Stimulated activated naive CD4-positive, alpha-beta T cell (primary cell): ENCODE data around the gene SRC.

Experiments
- DNase-seq, 6 experiments: peaks; one replicate each; lab custom pipeline; 2025; lab: John Stamatoyannopoulos, UW

Gene SRC

DNA sequence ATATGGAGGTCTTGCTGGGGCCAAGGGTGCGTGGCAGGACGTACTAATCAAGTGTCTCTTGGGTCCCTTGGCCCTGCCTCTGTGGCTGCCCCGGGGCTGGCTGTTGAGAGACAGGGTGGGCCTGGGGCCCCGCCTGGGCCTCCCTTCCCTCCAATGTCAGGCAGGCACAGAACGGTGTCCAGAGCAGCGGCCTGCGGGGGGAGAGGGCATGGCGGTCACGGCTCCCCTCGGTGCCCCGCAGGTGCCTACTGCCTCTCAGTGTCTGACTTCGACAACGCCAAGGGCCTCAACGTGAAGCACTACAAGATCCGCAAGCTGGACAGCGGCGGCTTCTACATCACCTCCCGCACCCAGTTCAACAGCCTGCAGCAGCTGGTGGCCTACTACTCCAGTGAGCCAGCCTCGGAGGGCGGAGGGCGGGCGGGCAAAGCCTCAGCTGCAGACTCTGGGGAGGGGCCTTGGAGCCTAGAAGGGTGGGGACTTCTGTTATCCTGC is 50.0 kb downstream of the SRC start:
- DNase-seq, result no peak

DNA sequence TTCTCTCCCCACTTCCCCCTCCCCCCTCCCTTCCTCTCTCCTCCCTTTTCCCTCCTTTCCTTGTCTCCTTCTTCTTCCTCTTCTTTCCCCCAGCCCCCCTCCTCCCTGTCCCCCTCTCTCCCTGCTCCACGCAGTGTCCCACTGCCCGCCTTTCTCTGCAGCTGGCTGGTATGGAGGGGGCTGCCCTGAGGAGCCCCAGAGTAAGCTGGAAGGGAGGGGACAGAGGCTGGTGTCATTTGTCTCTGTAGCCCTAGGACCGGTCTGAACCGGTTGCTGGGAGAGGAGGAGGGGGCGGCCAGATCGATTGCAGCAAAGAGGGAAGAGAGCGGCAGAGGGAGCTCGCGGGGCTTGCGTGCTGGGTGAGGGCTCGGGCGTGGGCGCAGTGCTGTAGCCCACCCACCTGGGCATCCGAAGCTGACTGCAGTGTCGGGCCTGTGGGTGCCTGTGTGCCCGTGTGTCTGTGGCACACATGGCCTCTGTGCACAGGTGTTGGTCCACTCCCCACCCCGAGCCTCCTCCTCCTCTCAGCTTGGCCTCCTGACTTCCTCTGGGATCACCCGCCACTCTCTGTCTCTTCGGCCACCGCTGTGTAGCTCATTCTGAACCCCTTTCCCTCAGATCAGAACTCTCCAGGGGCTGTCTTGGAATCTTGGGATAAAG is 50.6 kb downstream of the SRC start:
- no peak for DNase-seq

DNA sequence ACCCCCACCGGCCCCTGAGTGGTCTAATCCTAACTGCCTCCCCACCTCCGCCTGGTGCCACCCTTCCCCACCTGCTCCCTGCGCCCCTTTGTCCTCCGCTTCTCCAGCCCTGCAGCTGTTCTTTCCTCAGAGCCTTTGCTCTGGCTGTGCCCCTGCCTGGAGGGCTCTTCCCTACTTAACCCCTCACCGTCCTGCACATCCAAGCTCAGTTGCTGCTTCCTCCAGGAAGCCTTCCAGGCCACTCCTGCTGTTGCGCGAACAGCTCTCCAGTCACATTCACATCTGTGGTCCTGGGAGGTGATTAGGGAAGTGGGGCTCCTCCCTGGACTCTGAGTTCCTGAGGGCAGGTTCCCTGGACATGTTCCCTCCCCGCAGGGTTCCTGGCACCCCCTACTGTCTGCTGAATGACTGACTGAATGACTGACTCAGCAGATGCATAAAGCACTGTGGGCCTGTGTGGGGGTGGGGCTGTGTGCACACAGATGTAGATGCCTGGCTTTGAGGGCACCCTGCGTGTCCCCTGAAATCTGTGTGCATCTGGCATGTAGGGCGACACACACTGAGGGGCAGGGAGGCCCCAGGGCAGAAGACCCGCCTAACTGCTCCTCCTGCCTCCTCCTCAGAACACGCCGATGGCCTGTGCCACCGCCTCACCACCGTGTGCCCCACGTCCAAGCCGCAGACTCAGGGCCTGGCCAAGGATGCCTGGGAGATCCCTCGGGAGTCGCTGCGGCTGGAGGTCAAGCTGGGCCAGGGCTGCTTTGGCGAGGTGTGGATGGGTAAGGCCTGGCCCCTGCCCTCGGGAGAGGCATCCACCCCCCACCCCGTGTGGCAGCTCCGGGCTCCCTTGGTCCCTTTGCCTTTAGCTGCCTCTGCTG is 51.4 kb downstream of the SRC start:
- DNase-seq, result no peak

DNA sequence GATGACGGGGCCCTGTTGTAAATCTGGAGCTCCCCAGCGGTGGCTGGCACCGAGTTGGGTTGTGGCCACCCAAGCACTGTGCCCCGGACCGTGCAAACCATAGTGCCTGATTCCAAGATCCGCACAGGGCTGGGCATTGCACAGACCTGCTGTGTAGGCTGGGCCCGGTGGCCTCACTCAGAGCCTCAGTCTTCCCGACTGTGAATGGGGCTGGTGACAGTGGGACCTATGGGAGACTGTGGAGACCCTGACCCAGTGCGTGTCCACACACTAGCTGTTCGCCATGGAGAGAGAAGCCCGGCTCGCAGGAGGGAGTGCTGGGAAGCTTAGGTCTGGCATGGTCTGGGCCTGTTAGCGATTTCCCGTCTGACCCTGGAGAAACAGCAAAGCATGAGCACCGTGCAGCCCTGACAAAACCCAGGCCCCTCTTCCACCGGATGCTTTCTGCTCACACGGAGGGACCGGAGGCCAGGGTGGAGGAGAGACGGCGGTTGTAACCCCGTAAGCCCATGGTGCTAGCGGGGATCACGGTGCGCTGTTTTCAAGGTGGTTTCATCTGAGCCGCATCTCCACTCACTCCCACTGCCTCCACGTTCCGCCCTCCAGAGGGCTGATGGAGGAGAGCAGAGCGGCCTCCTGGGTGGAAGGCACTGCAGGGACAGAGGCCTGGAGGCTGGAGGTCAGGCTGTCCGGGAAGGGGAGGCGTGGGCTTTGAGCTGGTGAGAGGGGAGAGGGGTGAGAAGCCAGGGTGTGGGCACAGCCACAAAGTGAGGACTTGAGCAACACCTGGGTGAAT is 52.2 kb downstream of the SRC start:
- DNase-seq, result no peak

DNA sequence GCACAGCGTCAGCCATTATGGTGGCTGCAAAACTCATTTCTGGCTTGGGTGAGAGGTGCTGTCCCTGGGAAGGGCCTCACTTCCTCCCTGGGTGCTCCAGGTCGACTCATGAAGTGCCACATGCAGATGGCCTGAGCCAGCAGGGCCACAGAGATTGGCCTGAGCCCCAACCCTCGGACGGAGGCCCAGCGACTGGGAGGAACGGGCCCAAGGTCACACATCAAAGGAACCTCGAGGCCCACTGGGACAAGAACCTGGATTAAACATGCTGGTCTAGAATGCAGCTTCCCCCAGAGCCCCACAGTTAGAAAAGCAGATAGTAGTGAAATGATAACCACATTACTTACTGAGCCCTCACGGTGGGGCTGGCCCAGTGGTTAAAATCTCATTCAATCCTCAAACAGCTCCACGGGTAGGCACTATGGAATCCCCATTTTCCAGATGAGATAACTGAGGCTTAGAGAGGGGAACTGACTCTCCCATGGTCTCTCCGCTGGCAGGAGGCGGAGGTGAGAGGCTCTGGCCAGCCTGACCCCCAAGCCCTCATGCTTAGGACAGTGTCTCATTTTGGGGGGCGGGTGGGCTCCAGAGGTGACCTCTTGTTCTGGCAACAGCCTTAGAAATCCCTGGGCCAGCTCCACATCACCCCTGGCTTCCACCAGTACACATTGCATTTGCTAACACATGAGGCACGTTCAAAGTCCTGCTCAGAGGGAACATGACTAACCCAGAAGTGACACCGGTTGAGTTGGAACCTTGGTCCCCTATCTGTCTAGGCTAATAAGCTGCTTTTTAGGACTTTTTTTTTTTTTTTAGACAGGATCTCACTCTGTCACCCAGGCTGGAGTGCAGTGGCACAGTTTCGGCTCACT is 53.0 kb downstream of the SRC start:
- DNase-seq, result no peak

DNA sequence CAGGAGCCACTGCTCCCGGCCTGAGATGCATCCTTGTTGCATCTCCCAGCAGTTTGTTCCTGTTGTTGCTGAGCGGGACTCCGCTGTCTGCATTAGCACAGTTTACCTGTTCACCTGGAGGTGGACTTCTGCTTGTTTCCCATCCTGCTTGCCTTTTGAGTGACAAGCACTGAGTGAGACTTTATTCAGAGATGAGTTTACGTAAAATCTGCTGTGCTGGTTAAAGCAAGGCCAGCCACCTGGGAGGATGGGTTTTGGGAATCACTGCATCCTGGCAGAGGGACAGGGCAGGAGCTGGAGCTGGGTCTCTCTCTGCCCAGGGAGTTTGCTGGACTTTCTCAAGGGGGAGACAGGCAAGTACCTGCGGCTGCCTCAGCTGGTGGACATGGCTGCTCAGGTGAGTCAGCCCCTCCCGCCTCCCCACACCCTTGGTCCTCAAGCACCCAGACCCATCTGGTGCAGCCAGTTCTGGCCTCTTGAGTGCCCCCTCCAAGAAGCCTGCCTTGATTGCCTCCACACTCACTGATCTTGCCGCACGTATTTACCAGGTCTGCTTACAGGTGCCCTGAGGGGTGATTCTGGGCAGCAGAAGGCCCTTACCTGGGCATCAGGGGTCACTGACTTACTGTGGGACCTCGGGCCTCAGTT is 55.5 kb downstream of the SRC start:
- no peak for DNase-seq

DNA sequence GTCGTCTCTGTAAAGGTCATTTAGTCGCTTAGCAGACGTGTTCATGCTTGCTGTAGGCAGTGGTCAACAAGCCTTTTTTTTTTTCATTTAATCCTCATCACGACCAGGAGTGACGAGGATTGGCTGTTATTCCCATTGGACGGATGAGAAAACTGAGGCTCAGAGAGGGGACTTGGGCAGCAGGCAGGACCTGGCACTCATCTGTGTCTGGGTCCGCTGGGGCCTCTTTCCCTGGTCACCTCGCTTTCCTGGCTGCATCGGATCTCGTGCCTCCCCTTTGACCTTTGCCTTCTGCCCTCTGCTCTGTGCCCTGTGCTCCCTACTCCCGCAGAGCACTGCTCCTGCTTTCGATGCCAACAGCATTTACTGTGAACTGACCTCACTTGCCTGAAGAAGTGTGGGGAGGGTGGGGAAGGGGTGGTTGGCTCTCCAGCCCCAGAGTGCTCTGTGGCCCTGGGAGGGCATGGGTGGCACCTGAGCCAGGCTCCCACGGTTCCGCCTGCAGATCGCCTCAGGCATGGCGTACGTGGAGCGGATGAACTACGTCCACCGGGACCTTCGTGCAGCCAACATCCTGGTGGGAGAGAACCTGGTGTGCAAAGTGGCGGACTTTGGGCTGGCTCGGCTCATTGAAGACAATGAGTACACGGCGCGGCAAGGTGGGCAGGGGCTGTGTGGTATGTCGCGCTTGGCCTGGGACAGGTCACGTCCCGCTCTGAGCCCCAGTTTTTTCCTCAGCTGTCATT is 56.2 kb downstream of the SRC start:
- no peak for DNase-seq

DNA sequence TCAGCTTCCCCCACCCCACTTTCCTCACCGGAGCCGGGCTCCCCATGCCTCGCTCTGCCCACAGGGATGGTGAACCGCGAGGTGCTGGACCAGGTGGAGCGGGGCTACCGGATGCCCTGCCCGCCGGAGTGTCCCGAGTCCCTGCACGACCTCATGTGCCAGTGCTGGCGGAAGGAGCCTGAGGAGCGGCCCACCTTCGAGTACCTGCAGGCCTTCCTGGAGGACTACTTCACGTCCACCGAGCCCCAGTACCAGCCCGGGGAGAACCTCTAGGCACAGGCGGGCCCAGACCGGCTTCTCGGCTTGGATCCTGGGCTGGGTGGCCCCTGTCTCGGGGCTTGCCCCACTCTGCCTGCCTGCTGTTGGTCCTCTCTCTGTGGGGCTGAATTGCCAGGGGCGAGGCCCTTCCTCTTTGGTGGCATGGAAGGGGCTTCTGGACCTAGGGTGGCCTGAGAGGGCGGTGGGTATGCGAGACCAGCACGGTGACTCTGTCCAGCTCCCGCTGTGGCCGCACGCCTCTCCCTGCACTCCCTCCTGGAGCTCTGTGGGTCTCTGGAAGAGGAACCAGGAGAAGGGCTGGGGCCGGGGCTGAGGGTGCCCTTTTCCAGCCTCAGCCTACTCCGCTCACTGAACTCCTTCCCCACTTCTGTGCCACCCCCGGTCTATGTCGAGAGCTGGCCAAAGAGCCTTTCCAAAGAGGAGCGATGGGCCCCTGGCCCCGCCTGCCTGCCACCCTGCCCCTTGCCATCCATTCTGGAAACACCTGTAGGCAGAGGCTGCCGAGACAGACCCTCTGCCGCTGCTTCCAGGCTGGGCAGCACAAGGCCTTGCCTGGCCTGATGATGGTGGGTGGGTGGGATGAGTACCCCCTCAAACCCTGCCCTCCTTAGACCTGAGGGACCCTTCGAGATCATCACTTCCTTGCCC is 57.4 kb downstream of the SRC start:
- no peak for DNase-seq

DNA sequence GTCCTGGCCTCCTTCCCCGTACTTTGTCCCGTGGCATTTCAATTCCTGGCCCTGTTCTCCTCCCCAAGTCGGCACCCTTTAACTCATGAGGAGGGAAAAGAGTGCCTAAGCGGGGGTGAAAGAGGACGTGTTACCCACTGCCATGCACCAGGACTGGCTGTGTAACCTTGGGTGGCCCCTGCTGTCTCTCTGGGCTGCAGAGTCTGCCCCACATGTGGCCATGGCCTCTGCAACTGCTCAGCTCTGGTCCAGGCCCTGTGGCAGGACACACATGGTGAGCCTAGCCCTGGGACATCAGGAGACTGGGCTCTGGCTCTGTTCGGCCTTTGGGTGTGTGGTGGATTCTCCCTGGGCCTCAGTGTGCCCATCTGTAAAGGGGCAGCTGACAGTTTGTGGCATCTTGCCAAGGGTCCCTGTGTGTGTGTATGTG is 58.5 kb downstream of the SRC start:
- DNase-seq, result no peak

DNA sequence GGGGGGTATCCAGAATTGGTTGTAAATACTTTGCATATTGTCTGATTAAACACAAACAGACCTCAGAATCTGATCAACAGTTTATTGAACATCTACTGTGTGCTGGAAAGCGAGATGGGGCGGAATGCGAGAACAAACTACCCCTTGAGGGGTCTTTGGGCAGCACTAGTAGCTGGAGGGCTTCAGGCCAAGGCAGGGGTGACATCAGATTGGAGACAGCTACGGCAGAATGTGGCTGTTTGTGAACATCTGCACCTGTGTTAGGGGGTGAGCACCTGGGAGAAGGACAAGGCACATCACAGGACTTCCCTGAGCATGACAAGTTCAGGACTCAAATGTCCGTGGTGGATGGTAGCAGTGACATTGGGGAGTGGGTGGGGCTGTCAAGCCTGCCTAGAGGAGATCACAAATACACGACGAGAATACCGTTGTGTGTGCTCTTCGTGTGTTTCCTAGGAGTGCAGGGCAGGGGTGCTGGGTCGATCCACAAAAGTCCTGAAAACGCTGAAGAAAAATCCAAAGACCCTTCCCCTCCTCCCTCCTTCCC is 59.5 kb downstream of the SRC start:
- DNase-seq, result no peak

DNA sequence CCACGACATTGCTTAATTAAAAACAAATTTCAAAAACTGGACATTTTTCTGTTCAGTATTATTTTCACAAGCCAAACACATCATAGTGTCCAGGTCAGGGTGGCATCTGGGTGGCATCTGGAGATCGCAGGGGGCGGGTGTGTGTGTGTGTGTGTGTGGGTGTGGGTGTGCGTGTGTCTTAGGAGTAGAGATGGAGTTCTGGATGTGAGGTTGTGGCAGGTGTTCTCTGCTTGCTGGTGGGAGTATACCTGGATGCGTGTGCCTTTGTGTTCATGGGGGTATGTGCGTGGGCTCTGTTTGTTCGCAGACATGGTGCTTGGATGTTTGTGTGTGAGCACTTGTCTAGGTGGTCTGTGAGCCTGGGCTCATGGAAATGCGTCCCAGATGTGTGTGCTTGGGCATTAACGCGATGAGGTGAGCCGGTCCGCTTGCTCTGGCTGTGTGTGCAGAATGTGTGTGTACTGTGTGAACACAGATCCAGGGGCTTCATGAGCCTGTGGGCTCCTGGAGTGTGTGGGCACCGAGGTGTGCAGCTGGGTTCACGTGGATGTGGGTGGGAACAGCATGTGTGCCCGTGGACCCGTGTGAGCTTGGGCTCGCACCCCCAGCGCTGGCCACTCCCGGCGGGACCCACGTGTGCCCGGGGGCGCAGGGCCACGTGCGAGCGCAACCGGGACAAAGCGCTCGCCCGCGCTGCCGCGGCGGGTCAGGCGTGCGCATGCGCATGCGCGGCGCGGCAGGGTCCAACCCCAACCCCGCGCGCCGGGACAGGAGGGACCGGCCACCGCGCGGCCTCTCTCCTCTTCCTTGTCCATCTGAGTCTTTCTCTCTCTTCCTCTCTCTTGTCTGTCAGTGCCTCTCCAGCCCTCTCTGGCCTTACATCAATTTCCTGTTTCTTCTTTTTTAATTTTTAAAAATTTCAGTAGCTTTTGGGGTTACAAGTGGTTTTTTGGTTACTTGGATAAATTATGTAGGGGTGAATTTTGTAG is 60.4 kb downstream of the SRC start:
- DNase-seq, result peak in 1 of 6 experiments; percentile 11

DNA sequence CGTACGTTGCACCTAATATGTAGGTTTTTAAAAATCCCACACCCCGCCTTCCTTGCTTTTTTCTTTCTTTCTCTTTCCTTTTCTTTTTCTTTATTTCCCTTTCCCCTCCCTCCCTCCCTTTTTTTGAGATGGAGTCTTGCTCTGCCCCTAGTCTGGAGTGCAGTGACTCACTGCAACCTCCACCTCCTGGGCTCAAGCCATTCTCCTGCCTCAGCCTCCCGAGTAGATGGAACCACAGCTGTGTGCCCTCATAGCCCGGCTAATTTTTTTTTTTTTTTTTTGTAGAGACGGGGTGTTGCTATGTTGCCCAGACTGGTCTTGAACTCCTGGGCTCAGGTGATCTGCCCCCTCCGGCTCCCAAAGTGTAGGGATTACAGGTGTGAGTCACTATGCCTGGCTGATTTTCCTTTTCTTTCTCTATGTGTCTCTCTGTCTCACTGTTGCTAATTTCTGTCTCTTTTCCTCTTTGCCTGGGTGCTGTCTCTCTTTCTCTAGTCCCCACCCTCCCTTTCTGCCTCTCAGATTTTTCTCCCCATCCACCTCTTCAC is 61.2 kb downstream of the SRC start:
- no peak for DNase-seq

DNA sequence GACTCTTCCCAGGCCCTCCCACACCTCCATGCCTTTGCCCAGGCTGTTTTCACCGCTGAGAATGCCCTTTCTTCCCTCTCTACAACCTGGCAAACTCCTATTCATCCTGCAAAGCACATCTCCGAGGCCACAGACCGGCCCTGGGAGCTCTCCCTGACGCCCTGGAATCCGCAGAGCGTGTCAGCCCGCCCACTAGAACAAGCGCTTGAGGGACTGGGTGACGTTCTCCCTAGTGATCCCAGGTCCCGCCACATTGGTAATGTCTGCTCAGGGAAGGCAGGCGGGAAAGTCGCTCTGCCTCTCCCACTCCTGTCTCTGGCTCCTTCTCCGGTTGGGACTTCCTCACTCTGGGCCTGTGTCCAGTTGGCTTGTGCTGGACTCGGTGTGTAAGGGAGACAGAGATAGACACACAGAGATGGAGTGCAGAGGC is 61.6 kb downstream of the SRC start:
- no peak for DNase-seq

DNA sequence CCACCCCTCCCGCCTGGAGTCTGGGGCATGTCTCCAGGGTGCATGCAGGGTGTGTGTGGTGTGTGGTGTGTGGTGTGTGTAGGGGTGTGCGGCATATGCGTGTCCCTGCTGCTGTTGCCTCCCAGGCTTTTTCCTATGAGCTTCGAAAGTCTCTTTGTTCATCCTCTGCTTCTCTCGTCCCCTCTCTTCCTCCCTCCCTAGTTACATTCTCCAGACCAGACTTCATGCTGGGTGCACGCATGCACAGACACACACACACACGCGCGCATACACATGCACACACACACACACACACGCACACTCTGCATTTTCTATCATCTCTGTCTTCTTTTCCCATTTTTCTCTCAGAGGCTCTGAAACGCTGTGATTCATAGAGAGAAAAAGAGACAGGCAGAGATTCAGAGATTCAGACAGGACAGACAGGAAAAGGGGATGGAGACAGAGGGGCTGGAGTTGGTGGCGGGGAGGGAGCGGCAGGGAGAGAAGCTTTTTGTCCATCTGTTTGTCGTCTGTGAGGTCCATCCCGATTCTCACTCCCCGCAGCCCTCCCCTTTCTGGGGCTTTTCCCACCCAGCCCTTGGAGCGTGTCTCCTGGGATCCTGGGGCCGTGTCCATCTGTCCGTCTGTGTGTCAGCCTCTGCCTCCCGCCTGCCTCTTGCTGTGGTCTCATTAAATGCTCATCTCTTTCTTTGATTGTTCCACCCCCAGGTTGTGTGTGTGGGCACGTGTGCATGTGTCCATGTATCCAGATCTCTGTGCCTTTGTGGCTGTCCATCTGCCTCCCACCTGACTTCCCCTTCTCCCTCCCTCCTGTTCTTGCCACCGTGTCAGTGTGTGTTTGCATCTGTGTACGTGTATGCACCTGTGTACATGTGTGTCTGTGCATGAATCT is 62.6 kb downstream of the SRC start:
- DNase-seq, result no peak

DNA sequence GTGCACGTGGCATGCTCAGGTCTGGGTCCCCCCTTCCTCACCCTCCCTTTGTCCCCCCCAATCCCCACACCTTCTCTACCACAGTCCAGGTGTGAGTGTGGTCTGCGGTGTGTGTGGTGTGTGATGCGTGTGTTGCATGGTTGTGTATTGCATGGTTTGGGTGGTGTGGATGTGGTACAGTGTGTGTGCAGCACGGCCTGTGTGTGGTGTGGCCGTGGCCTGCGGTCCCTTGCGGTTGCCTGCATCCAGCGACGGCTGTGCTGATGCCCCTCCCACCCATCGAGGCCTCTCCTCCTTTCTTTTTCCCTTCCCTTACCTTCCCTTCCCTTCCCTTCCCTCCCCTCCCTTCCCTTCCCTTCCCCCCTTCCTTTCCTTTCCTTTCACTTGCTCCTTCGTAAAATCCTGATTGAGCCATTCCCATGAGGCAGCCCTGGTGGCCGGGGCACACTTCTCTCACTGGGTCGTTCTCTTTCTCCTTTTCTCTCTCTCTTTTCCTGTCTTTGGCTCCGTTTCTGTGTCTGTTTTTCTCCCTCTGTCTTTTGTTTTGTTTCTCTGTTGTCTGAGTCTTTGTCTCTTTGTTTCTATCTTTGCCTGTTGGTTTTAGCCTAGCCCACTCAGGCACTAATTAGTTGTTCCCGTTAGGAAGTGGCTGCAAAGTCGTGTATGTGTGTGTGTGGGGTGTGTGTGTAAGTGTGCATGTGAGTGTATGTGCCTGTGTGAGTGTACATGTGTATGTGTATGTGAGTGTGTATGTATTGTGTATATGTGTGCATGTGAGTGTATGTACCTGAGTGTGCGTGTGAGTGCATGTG is 65.7 kb downstream of the SRC start:
- DNase-seq, result peak in 1 of 6 experiments; percentile 11

DNA sequence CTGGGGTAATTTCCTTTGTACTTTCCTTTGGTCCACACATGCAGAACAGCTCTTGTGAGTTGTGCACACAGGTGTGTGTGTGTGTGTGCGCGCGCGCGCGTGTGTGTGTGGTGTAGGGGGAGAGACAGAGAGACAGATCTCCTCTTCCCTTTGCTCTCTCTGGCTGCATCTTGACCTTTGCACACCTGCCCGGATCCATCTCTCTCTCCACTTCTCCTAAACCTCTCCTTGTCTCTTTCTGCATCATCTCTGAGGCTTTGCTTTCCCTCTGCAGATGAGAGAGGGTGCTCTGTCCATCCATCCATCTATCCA is 67.0 kb downstream of the SRC start:
- DNase-seq, result no peak
